22Rv1 (cell line): ENCODE results near the gene CEPT1.

ENCODE experiments used
- H3K27ac ChIP-seq: fragments of 450-650 bp; 2 replicates; pipeline ENCODE4 v1.5.1; 2017
- ZFX ChIP-seq: fragments of 450-650 bp; IDR thresholded peaks from 2 replicates; pipeline ENCODE4 v1.6.1; 2017; ENCODE audit warnings: antibody characterized with exemption, borderline replicate concordance
- TF ChIP-seq, protein P1 (sequence below): fragments of 450-650 bp; IDR thresholded peaks from 2 replicates; pipeline ENCODE4 v1.5.1; 2017; ENCODE audit warnings: mild to moderate bottlenecking

Gene CEPT1

DNA sequence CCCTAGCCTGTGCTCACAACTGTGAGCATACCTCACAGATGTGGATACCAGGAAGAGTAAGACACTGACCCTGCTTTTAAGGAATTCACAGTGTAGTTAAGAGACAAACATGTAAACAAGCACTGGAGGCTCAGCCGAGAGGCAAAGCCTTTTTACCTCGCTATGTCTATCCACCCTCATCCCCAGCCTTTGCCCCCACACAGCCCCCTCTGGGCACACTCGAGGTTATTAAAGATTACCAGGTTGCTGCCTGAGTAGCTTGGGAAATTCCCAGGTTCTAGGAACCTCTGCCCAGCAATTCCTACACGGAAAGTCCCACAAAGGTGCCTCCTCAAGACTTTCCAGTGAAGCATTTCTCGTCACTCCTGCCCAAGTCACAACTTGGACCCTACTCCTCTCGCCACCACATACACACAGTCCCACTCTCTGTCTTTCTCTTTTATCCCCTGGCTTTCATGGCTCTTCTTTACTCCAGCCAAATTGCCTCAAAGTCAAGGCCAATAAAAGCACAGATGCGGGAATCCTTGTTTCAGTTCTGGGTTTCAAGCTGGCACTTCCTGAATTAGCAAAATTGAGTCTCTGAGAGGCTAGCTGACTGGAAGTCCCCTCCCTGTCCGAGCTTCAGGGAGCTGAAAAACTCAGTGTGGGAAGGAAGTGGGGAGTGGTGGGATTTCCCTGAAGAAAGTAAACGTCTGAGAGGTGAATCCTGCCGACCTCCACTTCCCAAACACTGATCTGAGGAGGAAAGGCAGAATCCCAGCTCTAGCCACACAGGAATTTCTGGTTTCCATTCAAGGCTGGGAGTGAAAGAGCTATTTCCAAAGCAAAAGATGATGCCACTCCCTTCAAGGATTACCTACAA, 52.9 kb downstream of the CEPT1 start:
- no peak overlapping the region for H3K27ac ChIP-seq
- TF ChIP-seq, protein P1, sequence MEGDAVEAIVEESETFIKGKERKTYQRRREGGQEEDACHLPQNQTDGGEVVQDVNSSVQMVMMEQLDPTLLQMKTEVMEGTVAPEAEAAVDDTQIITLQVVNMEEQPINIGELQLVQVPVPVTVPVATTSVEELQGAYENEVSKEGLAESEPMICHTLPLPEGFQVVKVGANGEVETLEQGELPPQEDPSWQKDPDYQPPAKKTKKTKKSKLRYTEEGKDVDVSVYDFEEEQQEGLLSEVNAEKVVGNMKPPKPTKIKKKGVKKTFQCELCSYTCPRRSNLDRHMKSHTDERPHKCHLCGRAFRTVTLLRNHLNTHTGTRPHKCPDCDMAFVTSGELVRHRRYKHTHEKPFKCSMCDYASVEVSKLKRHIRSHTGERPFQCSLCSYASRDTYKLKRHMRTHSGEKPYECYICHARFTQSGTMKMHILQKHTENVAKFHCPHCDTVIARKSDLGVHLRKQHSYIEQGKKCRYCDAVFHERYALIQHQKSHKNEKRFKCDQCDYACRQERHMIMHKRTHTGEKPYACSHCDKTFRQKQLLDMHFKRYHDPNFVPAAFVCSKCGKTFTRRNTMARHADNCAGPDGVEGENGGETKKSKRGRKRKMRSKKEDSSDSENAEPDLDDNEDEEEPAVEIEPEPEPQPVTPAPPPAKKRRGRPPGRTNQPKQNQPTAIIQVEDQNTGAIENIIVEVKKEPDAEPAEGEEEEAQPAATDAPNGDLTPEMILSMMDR = no peak
- TF ChIP-seq ZFX = no peak

DNA sequence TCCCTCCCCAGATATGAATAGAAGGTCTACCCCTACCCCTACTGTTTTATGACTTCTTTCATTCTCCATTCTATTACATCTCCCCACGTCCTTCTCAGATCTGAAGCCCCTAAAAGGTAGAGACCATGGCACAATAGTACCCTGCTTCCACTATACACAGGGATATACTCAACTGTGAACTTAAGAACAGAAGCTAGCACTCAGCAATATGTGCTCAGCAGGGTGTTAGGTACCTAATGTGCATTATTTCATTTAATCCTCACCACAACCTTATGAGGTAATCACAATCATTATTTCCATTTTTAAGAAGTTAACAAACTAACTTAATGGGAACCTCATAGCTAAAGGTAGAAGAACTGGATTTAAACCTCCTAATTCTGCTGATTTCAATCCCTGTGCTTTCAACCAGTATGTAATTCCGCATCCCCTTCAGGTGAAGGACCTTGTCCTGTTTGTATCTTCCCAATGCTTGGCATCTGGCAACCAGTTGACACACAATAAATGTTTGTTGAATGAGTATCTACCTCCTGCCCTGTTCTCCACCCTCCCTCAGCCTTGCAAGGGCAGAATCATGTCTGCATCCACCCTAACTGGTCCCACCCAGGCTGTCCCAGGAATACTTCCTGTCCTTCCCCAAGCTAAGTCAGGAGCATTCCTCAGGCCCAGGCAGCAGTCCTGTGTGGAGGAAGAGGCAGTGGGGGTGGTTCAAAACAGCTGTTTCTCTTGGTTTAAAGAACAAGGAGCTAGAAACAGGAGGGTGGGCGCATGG, 53.9 kb downstream of the CEPT1 start:
- no peak for TF ChIP-seq ZFX
- TF ChIP-seq, protein P1 = no peak
- H3K27ac ChIP-seq = no peak overlapping the region

DNA sequence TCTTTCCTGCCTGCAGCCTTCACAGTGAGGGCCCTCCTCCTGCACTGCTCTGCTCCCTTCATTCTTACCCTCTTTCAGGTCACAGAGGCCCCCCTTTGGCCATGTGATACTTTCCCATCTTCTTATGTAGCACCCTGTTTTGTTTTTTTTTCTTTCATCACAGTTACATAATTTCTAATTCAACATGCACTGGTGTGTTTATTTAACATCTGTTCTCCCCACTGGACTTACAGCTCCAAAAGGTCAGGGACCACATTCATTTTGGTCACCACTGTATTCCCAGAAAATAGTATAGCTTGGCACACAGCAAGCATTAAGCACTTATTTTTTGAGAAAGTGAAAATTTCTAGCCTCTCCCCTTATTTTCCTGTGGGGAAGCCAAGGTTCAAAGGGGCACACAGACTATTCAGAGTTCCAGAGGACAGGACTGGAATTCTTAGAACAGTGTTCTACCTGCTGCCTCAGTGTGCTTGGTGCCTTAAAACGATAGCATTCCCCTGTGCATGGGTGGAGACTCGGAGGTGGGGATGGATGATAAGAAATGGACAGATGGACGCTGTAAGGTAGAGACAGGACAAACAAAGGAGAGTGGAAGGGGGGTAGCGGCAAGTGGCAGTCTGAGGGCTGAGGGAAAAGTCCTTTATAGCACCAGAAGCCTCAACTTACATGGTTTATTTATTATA, 55.1 kb downstream of the CEPT1 start:
- no peak overlapping the region for H3K27ac ChIP-seq
- TF ChIP-seq, protein P1 = no peak
- no peak for TF ChIP-seq ZFX

DNA sequence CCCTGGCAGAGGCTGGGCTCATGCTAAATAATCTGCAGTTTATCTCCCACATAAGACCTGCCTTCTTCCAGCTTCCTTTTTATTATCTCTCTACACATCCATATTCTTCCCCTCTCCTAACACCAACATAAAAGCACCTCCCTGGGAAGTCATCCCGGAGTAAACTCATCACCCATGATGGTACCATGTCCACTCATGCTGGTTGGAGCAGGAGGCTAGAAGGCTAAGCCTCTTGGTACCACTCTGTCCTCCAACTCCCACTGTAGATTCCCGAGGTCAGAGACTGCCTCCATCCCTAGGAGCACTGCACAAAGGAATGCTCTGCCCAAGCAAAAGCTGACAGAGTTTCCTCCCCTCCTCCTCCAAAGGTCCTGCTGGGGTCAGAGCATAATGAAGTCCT, 56.2 kb downstream of the CEPT1 start:
- no peak for TF ChIP-seq ZFX
- TF ChIP-seq, protein P1 = no peak
- H3K27ac ChIP-seq = no peak overlapping the region

DNA sequence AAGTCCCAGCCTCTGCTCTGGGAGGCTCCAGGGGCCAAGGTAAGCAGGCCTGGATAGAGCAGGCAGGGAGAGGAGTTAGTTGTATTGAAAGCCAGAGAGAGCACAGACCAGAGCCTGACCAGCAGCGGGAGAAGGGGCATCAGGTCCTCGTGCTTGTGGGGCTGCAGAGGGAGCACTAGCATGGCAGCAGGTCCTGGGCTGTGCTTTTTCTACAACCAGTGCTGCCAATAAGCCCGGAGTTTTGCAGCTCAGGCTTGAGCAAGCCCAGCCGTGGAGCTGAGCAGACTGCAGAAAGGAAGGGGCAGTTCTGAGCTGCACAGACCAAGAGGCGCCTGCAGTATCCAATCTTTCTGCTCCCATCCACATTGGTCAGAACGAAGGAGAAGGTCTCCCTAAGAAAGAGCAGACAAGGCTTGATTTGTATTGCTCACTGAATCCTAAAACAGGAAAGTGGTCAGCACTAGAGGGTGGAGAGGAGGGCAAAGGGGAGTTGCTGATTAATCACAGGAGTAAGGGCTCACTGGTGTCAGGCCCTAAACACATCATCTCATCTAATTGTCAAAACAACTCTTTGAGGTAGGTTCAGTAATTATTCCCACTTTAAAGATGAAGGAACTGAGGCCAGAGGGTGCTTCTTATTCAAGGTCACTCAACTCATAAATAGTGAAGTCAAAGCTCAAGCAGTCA, 57.7 kb downstream of the CEPT1 start:
- H3K27ac ChIP-seq = no peak overlapping the region
- TF ChIP-seq, protein P1 = peak; percentile 19; the same call in 1 of the 2 replicates
- no peak for TF ChIP-seq ZFX

DNA sequence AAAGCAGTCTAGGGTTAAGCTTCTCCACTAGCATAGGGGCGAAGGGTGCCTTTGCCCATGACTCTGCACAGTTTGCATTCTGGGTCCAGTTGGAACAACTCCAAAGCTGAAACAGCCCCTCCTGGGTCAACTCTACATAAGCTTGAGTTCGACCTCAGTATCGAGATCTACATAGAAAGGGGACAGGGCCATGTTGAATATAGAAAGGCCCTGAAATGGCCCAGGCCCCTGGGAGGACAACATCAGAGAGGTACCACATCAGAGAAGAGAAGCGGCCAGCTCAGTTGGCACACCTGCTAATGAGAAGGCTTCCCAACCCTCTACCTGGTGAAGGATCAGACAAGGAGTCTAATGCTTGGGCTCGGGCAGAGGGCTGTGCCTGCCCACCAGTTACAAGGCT, 58.8 kb downstream of the CEPT1 start:
- TF ChIP-seq, protein P1 = no peak
- TF ChIP-seq ZFX = no peak
- H3K27ac ChIP-seq = no peak overlapping the region
